HG03064 (cell line): ENCODE data around the gene CLCNKA.
"Not testable (repeated sequence)": the region's sequence is repeated elsewhere in the genome, so short reads cannot be mapped to it uniquely, and the experiment has no call there.

ENCODE experiments used
- ATAC-seq: cut with Tn5 transposase; IDR thresholded peaks from one replicate; pipeline ENCODE4 v1.9.1; 2021; ENCODE audit warnings: low read depth; ENCODE audit not compliant: unreplicated experiment

CLCNKA gene

GRCh38 chr1:16033103-16033632 is 11.3 kb downstream of the CLCNKA start:
- not testable (repeated sequence) for ATAC-seq

DNA sequence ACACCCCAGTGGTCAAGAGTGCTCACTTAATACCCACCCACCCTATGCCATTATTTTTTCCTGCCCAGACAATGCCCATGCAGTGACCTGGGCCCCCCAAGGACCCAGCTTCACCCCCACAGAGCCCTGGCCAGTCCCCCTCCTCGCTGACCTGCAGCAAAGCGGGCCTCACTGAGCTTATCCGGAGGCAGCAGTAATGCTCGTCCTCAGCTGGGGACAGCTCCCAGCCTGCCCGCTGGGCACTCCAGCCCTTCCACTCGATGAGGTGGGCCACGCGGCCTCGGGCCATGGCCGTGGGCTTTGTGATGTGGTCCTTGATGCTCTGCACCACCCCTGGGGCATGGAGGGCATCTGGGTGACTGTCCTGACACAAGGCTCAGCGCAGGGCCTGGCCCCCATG is 14.6 kb downstream of the CLCNKA start:
- ATAC-seq, result not testable (repeated sequence)

GRCh38 chr1:16038620-16038912 is 16.7 kb downstream of the CLCNKA start:
- ATAC-seq, result no peak

DNA sequence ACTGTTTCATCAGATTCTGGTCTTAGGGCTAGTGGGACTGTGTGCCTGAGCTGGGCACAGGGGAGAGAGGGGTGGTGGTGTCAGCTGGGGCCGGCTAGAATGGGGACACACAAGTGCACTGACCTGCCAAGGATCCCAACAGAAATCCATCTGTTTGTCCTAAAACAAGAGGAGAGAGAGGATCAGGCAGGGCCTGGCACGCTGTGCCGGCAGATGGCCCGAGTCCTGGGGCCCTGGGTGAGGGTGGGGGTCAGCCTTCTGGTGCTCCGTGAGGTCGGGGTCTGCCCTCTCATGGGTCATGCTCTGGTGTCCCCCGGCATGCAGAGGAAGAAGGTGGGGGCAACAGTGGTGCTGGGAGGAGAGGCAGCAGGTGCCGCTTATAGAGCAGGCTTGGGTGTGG is 18.0 kb downstream of the CLCNKA start:
- not testable (repeated sequence) for ATAC-seq

- no peak for ATAC-seq
Measured at GRCh38 chr1:16041200-16041599, 19.4 kb downstream of the CLCNKA start.

DNA sequence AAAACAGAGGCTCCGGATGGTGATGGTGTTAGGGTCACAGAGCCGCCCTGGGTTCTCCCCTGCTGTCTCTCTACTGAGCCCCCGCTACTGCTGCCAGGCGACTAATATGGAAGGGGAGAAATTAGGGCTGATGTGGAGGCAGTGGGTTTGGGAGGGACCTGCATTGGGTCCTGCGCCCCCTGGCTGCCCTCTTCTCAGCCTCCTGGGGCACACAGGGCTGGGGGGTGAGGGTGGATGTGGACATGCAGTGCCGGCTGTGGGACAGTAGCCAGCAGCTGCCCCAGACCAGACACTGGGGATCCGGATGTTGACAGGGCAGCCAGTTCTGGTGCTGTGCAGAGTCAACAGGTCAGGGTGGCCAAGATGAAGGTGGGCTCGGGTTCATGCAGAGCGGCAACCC is 20.3 kb downstream of the CLCNKA start:
- no peak for ATAC-seq

DNA sequence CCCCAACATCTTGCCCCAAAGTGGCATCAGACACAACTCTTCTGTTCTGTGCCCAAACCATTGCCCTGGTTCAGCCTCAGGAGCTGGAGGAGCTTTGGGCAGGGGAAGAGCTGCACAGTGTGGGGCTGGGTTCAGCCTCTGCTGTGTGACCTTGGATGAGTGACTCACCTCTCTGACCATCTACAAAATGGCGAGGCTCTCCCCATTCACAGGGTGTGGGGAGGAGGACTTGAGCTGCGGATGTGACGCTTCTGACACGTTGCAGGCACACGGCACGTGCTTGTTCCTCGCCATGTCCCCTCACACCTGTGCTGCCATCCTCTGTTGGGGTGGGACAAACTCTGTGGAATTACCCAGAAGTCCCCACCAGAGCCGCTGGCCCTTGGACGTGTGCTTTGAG is 20.8 kb downstream of the CLCNKA start:
- ATAC-seq, result not testable (repeated sequence)

GRCh38 chr1:16043521-16043920 is 21.7 kb downstream of the CLCNKA start, which contains the start of gene CLCNKB:
Gene CLCNKB, plus strand, starts transcription at chr1:16043782. Its CDS starts 711 bp downstream, at chr1:16044493.
- ATAC-seq, result no peak

DNA sequence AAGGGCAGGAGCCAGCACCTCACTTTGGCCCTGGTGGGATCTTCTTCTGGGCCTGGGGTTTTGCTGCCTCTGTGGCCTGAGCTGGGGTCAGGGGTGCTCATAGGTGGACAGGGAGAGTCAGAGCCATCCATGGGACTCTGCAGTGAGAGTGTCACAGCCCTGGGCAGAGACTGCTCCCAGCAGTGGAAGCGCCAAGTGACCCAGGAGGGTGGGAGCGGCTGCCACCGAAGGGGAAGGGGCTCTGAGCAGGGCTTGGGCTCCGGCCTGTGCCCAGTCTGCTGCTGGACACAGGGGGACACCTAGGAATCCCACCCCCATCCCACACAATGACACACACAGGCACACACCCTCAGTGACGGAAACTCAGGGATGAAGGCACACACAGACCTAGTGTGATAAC is 22.1 kb downstream of the CLCNKA start:
- ATAC-seq, result no peak

DNA sequence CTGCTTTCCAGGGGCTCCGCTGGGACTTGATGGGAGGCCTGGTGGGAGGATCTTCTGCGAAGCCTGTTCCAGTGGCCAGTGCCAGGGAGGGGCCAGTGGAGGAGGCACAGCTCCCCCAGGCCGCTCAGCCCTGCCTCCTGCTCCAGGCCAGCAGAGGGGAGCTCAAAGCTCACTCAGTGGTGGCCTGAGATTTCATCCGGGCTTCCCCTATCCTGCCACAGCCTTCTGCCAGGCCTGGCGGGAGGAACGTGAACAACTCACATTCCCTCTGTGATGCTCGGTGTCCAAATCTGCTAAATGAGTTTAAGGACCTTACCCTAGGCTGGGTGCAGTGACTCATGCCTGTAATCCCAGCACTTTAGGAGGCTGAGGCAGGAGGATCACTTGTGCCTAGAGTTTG is 25.0 kb downstream of the CLCNKA start:
- no peak for ATAC-seq

DNA sequence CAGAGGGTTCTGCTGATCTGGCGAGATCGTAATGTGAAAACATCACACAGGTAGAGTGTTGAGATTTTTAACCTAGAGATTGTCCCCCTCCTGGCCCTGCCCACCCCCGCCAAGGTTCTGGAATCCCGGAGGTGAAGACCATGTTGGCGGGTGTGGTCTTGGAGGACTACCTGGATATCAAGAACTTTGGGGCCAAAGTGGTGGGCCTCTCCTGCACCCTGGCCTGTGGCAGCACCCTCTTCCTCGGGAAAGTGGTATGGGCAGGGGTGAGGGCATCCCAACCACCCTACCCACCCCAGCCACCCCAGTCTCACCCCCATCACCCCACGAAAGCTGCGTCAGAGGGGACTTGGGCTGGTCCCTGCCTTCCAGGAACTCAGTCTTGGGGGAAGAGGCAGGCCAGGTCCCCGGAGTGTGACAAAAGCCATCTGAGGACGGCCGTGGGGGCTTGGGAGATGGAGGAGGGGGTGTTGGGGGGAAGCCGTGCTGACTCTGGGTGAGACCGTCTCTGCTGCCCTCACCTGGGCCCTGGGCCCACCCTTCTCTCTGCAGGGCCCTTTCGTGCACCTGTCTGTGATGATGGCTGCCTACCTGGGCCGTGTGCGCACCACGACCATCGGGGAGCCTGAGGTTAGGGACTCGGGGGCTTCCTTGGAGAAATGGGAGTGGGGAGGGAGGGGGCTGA is 26.1 kb downstream of the CLCNKA start:
- no peak for ATAC-seq

- ATAC-seq, result no peak
Measured at GRCh38 chr1:16048573-16049189, 26.8 kb downstream of the CLCNKA start.

- no peak for ATAC-seq
Measured at GRCh38 chr1:16050328-16050727, 28.5 kb downstream of the CLCNKA start.

GRCh38 chr1:16051039-16051438 is 29.2 kb downstream of the CLCNKA start:
- ATAC-seq, result no peak

GRCh38 chr1:16051949-16052348 is 30.1 kb downstream of the CLCNKA start:
- ATAC-seq, result not testable (repeated sequence)

DNA sequence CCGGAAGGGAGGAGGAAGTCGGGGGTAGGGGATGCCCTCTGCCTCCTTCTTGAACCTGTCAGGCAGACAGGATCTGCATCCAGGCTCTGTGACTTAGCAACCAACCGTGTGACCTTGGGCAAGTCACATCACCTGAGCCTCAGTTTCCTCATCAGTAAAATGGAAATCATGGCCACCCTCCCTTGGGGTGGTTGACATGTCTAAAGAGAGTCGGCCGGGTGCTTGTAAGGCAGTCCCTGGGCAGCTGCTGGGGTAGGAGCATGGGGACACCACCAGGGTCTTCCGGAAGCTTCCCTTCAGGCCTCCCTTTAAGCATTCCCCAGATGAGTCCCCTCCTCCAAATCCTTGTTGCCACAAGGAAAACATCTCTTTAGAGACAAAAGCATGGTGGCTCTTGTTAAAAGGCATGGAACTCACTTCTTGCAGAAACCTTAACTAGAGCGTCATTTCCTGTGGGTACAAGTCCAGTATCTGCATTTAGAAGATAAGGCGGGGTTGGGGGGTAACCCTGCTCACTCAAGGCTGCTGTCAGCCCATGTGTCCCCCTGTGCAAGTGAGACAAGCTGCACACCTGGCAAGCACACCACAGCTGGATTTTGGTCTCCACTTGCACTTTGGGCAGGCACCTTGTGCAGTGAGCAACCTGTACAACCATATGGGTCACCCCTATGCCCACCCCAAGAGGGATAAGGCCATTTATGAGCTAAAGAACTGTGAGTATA is 32.1 kb downstream of the CLCNKA start:
- ATAC-seq, result no peak

- no peak for ATAC-seq
Measured at GRCh38 chr1:16054598-16055540, 33.0 kb downstream of the CLCNKA start.

DNA sequence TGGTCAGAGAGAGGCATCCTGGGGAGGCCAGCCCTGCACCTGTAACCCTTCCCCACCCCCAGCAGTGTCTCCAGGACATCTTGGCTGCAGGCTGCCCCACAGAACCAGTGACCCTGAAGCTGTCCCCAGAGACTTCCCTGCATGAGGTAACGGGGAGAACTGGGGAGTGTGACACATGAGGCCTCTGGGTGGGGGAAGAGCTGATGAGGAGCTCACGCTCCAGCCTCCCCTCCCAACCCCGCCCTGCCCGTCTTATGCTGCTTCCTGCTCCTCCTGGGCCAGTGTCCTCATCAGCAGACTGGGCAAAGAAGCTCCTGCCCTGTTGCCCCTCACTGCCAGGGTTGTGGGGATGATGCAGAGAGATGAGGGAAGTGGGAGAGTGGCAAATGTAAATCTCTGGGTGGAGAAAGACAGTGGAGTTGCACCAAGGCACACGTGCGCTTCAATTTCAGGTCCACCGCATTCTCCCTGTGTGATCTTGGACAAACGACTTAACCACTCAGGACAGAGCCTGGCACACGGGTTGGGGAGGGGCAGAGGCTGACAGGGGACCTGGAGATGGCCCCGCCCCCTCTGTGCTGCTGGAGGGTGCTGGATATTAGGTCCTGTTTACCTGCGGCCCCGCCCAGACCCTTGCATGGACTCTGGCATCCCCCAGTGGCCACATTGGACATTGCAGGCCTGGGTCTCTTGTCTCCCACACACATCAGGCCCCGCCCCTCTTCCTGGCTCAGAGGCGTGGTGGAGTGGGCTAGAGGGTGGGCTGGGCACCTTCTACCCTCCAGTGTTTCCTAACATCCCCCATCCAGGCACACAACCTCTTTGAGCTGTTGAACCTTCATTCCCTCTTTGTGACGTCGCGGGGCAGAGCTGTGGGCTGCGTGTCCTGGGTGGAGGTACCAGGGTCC is 34.0 kb downstream of the CLCNKA start:
- peak; percentile 92 for ATAC-seq

GRCh38 chr1:16056521-16056912 is 34.7 kb downstream of the CLCNKA start:
- ATAC-seq, result not testable (repeated sequence)
